OCI-LY1 (cell line): Measurements from ENCODE around the gene CRTAC1.

Source experiments
- H2AFZ ChIP-seq: fragments of 200-600 bp; sonication (generic), shearing (Covaris generic); 2 replicates; pipeline ENCODE4 v1.6.0; 2014; ENCODE audit warnings: antibody characterized with exemption, mild to moderate bottlenecking, low read length
- H3F3A ChIP-seq: fragments of 200-600 bp; sonication (generic), shearing (Covaris generic); 2 replicates; pipeline ENCODE4 v1.6.0; 2014; ENCODE audit warnings: mild to moderate bottlenecking, antibody characterized with exemption, low read length, moderate library complexity; ENCODE audit not compliant: insufficient read depth
- H3K27ac ChIP-seq: fragments of 200-600 bp; sonication (generic); 2 replicates; pipeline ENCODE4 v1.5.1; 2014; ENCODE audit warnings: low read length, mixed run types, mild to moderate bottlenecking, low read depth; ENCODE audit not compliant: poor library complexity, severe bottlenecking
- H3K27me3 ChIP-seq: fragments of 200-600 bp; sonication (generic); 2 replicates; pipeline ENCODE4 v1.6.0; 2014; ENCODE audit warnings: antibody characterized with exemption, mild to moderate bottlenecking, low read length, moderate library complexity; ENCODE audit not compliant: insufficient read depth
- H3K36me3 ChIP-seq: fragments of 200-600 bp; sonication (generic); 2 replicates; pipeline ENCODE4 v1.6.1; 2014; ENCODE audit warnings: mild to moderate bottlenecking, antibody characterized with exemption, low read length, moderate library complexity, mixed read lengths; ENCODE audit not compliant: insufficient read depth
- H3K4me1 ChIP-seq: fragments of 200-600 bp; sonication (generic); 2 replicates; pipeline ENCODE4 v1.5.1; 2014; ENCODE audit warnings: mild to moderate bottlenecking, low read length, moderate library complexity; ENCODE audit not compliant: insufficient read depth, severe bottlenecking
- H3K4me2 ChIP-seq: fragments of 200-600 bp; sonication (generic), shearing (Covaris generic); 2 replicates; pipeline ENCODE4 v1.6.1; 2014; ENCODE audit warnings: low read length
- H3K4me3 ChIP-seq: fragments of 200-600 bp; sonication (generic); 2 replicates; pipeline ENCODE4 v1.5.1; 2014; ENCODE audit warnings: low read length, low read depth, mild to moderate bottlenecking, mixed read lengths; ENCODE audit not compliant: poor library complexity, severe bottlenecking
- H3K79me2 ChIP-seq: fragments of 200-600 bp; shearing (Covaris generic); 2 replicates; pipeline ENCODE4 v1.6.1; 2016; ENCODE audit warnings: mixed run types, low read length, mixed read lengths; ENCODE audit not compliant: insufficient read depth
- H3K9ac ChIP-seq: fragments of 200-600 bp; sonication (generic), shearing (Covaris generic); 2 replicates; pipeline ENCODE4 v1.6.1; 2014; ENCODE audit warnings: mild to moderate bottlenecking, low read length, mixed read lengths
- H3K9me2 ChIP-seq: fragments of 200-600 bp; sonication (generic), shearing (Covaris generic); 2 replicates; pipeline ENCODE4 v1.6.1; 2014; ENCODE audit warnings: low read depth, mild to moderate bottlenecking, low read length, mixed read lengths
- H3K9me3 ChIP-seq: fragments of 200-600 bp; shearing (Covaris generic); 2 replicates; pipeline ENCODE4 v1.6.1; 2014; ENCODE audit warnings: low read length, mixed read lengths
- H4K20me1 ChIP-seq: fragments of 200-600 bp; sonication (generic), shearing (Covaris generic); 2 replicates; pipeline ENCODE4 v1.6.0; 2016; ENCODE audit warnings: mild to moderate bottlenecking, low read length; ENCODE audit not compliant: insufficient read depth
- EZH2 ChIP-seq: fragments of 200-600 bp; sonication (generic), shearing (Covaris generic); IDR thresholded peaks from 2 replicates; pipeline ENCODE4 v1.8.0; 2017; ENCODE audit warnings: borderline replicate concordance, mixed run types, mild to moderate bottlenecking, antibody characterized with exemption, low read length, moderate library complexity, mixed read lengths
- TF ChIP-seq, protein P1 (sequence below): fragments of 200-600 bp; sonication (generic), shearing (Covaris generic); IDR thresholded peaks from 2 replicates; pipeline ENCODE4 v1.5.1; 2017; ENCODE audit warnings: mild to moderate bottlenecking, antibody characterized with exemption, low read length, moderate library complexity, mixed read lengths

Gene CRTAC1

DNA sequence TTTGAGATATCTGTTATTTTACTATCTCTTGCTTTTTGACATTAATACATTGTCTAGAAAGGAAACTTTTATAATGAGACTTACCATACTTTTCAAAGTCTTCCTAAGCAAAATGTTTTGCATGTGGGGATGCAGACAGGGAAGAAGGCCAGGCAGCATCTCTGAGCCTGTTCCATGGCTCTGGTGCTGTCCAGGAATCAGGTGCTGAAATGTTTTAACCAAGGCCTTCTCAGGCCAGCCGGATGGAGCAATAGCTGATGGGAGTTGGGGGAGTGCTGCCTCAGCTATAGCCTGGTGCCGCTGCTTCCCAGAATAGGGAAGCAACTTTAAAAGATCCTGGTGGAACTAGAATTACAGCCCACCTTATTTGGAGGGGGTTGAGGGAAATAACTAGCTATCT lies 38.5 kb downstream of the CRTAC1 start:
- no peak overlapping the region for H3K27ac ChIP-seq
- H3K4me2 ChIP-seq, result no peak overlapping the region
- no peaks in the 10 kb centered on the region for H3K4me1 ChIP-seq
- H3F3A ChIP-seq, result no peaks in the 10 kb centered on the region
- no peaks in the 10 kb centered on the region for H3K9me2 ChIP-seq
- no peaks in the 10 kb centered on the region for H3K36me3 ChIP-seq
- H3K27me3 ChIP-seq, result no peaks in the 10 kb centered on the region
- H4K20me1 ChIP-seq, result no peaks in the 10 kb centered on the region
- H2AFZ ChIP-seq, result no peak overlapping the region
- TF ChIP-seq, protein P1, sequence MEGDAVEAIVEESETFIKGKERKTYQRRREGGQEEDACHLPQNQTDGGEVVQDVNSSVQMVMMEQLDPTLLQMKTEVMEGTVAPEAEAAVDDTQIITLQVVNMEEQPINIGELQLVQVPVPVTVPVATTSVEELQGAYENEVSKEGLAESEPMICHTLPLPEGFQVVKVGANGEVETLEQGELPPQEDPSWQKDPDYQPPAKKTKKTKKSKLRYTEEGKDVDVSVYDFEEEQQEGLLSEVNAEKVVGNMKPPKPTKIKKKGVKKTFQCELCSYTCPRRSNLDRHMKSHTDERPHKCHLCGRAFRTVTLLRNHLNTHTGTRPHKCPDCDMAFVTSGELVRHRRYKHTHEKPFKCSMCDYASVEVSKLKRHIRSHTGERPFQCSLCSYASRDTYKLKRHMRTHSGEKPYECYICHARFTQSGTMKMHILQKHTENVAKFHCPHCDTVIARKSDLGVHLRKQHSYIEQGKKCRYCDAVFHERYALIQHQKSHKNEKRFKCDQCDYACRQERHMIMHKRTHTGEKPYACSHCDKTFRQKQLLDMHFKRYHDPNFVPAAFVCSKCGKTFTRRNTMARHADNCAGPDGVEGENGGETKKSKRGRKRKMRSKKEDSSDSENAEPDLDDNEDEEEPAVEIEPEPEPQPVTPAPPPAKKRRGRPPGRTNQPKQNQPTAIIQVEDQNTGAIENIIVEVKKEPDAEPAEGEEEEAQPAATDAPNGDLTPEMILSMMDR, result no peak
- no peak for TF ChIP-seq EZH2
- H3K9ac ChIP-seq, result no peak overlapping the region
- no peak overlapping the region for H3K4me3 ChIP-seq
- H3K79me2 ChIP-seq, result no peaks in the 10 kb centered on the region
- H3K9me3 ChIP-seq, result no peaks in the 10 kb centered on the region

DNA sequence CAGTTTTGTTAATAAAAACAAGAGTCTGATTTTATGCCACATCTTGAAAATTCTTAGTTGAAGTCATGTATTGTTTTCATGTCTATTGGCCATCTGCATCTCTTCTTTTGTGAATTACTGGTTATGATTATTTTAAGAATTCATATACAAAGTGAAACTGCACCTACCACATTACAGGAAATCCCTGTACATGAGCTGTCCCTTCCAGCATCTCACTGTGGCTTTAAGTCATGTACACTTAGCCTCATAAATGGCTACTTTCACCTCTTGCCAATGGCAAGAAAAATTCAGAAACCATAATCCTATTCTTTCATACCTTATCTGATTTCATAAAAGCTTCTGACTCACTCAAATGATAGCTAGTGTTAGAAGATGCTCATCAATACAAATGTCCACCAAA lies 48.6 kb downstream of the CRTAC1 start:
- H3K4me3 ChIP-seq, result no peak overlapping the region
- no peaks in the 10 kb centered on the region for H3K27me3 ChIP-seq
- no peaks in the 10 kb centered on the region for H4K20me1 ChIP-seq
- no peaks in the 10 kb centered on the region for H3K4me1 ChIP-seq
- H3K27ac ChIP-seq, result no peak overlapping the region
- H3K9me3 ChIP-seq, result no peaks in the 10 kb centered on the region
- H3K79me2 ChIP-seq, result no peaks in the 10 kb centered on the region
- H3F3A ChIP-seq, result no peaks in the 10 kb centered on the region
- H2AFZ ChIP-seq, result no peak overlapping the region
- H3K9me2 ChIP-seq, result no peaks in the 10 kb centered on the region
- no peak overlapping the region for H3K9ac ChIP-seq
- H3K4me2 ChIP-seq, result no peak overlapping the region
- H3K36me3 ChIP-seq, result no peaks in the 10 kb centered on the region
- TF ChIP-seq, protein P1, result no peak
- TF ChIP-seq EZH2, result no peak

DNA sequence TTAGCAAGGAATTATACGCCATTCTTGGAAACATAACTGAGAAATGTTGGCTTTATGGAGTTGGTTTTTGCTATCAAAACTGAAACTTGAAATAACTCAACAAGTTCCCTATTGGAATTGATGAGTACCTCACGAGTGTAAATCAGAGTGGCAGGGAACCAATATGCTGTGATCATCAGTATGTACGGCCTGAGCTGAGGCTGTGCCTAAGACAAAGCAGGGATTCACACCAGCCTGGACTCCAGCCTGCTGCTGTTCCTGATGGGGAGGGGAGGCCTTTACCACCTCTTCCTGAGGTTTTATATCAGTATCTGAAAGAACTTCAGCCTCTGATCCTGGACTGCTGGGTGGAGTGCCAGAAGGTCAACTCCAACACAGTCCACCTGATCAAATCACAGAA lies 52.7 kb downstream of the CRTAC1 start:
- Histone ChIP-seq H3K4me2 (no peak overlapping the region), H2AFZ (no peak overlapping the region), H3F3A (no peaks in the 10 kb centered on the region), H3K9me3 (no peaks in the 10 kb centered on the region), H3K27ac (no peak overlapping the region), H3K9ac (no peak overlapping the region), H3K4me3 (no peak overlapping the region), H3K36me3 (no peaks in the 10 kb centered on the region), H3K9me2 (no peaks in the 10 kb centered on the region), H3K79me2 (no peaks in the 10 kb centered on the region), H3K4me1 (no peaks in the 10 kb centered on the region), H3K27me3 (no peaks in the 10 kb centered on the region), H4K20me1 (no peaks in the 10 kb centered on the region)
- no peak for TF ChIP-seq EZH2
- TF ChIP-seq, protein P1, result no peak
